Activated CD4-positive, CD25-positive, alpha-beta regulatory T cell treated with anti-CD3 and anti-CD28 coated beads, Interleukin-2, amount 50 U/mL, for 72 hours (primary cell): ENCODE results near the gene DSPP.
A peak's percentile ranks its signal among the peaks of the same experiment; 100 is the strongest.
"Not testable (repeated sequence)": the region's sequence is repeated elsewhere in the genome, so short reads cannot be mapped to it uniquely, and the experiment has no call there.

Experiments used
- DNase-seq: peaks from one replicate; pipeline ENCODE4 v3.0.0; 2021

The DSPP gene

GRCh38 chr4:87608229-87608628 is at the start of gene DSPP:
Gene DSPP (plus strand): TSS chr4:87608529. CDS start chr4:87610909, 2,380 bp downstream.
- DNase-seq = no peak

DNA sequence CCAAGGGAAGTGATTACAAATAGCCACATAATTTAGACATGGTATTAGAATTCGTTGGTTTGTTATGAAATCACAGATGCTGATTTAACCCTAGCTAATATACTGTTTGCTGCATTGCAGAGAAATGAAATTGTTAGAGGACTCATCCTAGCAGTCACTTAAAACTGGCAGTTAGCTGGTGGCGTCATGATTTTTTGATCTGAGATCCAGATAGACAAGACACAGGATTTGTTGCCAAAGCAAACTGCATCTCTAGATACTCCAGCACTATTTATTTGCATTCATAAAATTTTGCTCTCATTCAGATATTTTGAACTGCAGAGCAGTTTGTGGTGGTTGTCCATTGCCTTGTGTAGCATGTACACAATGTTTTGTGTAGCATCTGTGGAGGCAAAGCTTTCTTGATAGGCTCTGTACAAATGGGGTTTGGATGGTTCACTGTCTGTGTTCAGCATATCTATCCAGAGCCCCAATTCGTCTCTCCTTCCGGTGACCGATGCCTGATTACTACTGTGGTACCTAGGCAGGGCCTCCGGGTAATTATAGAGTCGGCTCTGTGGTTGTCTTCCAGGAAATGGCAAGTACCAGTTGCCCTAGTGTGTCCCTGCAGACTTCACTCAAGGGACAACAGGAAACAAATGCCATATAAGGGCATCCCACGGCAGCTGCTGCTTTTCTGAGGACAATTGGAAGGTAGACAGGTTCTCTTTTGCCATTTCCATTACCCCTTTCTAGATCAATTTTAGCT is 49.1 kb upstream of the DSPP start:
- peak; percentile 35 for DNase-seq

GRCh38 chr4:87560802-87561201 is 47.5 kb upstream of the DSPP start:
- DNase-seq = no peak

GRCh38 chr4:87565746-87566145 is 42.6 kb upstream of the DSPP start:
- no peak for DNase-seq

DNA sequence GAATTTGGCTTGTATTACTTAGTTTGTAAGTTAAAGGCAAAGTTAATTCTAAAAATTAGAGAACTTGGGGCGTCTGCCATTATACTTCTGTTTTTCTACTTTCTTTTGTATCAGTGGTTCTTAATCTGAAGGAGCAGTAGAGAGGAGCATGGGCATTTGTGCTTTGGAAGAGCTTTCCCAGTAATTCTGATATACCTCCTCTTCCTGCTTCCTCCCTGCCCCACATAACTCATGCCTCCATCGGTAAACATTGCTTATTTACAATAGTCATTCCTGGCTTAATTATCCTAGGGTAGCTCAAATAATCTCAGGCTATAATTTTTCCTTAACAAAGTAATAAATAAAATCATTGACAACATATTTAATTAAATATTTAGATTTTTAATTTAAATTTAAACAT is 42.1 kb upstream of the DSPP start:
- DNase-seq = no peak

DNA sequence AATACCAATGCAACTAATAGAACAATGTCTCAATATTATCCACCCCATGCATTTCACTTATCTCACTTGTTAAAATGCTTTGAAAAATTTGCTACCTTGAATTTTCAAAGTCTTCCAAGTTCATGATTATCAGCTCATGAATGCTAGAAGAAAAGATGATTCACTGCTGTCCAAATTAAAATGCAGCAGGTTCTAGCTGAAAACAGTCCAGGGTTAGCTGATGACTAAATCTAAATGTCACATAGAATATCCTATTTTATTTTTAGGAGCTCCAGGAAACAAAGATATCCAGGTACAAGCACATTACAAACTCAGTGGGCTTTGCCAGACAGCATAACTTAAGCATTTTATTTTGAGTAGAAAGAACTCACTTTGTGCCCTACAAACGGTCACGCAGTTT is 41.1 kb upstream of the DSPP start:
- DNase-seq = no peak

DNA sequence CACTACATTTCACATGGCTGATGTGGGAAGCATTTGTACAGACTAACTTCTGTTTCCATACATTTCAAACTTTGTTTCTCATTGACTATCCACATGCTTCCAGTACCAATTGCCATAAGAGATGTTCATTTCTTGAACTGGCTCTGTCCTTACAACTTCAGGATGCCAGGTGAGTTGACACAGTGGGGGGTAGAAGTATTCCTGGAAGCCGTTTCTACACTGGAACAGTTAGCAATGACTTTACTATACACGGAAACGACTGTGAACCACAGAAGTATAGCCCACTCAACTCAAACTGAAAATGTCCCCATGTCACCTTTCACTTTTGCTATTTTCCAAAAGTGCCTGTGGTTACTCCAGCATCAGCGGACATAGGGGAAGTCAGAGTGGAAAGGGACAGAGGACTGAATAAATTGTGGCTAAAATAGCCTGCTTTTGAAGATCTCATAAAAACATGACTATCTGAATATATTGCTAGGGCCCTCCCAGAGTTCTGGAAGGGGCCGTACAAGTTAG is 38.0 kb upstream of the DSPP start:
- no peak for DNase-seq

GRCh38 chr4:87574376-87574775 is 34.0 kb upstream of the DSPP start:
- DNase-seq = not testable (repeated sequence)

DNA sequence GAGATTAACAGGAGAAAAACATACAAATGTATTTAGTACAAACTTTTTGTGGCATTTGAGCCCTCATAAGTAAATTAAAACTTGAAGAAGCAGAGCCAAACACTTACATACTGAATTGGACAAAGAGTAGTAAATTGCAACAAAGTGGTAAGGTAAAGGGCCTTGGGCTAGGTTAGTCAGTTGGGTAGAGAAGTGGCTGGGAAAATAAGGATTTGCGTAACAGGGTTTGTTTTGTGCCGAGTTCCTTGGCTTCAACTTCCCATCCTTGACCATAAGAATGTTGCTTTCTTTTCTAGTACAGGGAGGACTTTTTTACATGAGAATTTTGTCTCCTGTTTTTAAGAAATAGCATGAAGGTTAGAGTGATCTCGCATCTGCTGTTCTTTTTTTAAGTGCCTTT is 33.3 kb upstream of the DSPP start:
- no peak for DNase-seq

- no peak for DNase-seq
Observed at GRCh38 chr4:87575408-87575807, 32.9 kb upstream of the DSPP start.

- no peak for DNase-seq
Observed at GRCh38 chr4:87575983-87576382, 32.3 kb upstream of the DSPP start.

GRCh38 chr4:87579478-87579877 is 28.9 kb upstream of the DSPP start:
- no peak for DNase-seq

DNA sequence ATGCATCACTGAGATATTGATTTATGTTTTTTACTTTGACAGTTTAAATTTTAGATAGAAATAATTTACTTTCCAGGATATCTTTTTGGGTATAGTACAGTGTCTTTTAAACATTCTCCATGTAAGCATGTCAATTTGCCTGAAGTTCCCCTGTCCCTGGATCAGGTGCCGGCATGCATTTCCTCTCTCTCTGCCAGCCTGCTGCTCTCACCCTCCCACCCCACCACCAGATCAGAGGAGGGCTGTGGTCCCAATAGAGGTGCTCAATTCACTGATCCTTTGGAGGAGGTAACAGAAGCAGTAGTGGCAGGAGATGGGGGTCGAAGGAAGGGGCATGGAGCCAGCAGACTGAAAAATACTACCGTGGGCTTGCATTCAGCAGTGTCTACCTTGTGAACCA is 28.3 kb upstream of the DSPP start:
- no peak for DNase-seq

DNA sequence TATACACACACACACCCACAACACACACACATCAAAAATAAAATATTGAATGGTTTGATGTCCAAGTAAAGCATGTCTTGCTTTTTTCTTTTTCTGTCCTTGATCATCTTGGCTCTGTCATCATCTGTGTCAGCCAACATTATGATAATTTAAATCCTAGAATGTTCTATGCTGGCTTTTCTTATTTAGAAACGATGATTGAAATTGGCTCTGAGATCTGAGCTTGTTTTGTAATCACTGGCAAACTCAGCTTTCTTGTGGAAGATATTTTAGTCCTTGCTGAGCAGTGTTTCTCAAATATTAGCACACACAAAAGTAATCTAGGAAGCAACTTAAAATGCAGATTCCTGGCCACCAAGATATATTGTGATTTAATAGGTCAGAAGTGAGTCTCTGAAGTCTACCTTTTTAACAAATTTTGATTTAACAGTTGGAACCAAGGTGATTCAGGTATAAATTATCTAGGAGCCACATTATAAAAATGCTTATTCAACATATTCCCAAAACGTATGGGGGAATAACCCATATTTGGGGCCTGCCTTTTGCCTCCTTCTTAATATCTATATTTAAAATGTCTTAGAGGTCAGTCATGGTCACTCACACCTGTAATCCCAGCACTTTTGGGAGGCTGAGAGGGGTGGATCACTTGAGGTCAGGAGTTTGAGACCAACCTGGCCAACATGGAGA is 24.0 kb upstream of the DSPP start:
- DNase-seq = no peak

DNA sequence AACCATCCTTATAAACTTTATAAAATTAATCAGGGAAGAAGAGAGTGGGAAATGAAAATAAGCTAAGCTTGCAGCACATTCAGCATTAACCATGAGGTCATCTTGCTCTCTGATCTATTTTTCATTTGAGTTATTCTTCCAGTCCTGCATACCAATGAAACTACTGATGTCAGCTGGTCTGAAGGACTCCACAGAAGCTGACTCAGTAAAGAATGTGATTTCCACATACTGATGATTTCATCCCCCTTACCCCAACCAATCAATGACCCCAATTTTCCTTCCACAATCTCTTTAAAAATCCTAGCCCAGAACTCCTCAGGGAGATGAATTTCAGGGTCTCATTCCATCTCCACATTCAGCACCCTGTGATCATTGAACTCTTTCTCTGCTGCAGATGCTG is 18.8 kb upstream of the DSPP start:
- no peak for DNase-seq

GRCh38 chr4:87592124-87592523 is 16.2 kb upstream of the DSPP start:
- DNase-seq = no peak

GRCh38 chr4:87601361-87601760 is 7.0 kb upstream of the DSPP start:
- no peak for DNase-seq

DNA sequence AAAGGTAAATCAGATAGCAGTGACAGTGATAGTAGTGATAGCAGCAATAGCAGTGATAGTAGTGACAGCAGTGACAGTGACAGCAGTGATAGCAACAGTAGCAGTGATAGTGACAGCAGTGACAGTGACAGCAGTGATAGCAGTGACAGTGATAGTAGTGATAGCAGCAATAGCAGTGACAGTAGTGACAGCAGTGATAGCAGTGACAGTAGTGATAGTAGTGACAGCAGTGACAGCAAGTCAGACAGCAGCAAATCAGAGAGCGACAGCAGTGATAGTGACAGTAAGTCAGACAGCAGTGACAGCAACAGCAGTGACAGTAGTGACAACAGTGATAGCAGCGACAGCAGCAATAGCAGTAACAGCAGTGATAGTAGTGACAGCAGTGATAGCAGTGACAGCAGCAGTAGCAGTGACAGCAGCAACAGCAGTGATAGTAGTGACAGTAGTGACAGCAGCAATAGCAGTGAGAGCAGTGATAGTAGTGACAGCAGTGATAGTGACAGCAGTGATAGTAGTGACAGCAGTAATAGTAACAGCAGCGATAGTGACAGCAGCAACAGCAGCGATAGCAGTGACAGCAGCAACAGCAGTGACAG is 6.1 kb downstream of the DSPP start:
- DNase-seq = no peak

DNA sequence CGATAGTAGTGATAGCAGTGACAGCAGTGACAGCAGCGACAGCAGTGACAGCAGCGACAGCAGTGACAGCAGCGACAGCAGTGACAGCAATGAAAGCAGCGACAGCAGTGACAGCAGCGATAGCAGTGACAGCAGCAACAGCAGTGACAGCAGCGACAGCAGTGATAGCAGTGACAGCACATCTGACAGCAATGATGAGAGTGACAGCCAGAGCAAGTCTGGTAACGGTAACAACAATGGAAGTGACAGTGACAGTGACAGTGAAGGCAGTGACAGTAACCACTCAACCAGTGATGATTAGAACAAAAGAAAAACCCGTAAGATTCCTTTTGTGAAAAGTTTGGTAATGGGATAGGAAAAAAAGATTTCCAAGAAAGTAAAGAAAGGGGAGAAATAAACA is 7.9 kb downstream of the DSPP start:
- DNase-seq = no peak

GRCh38 chr4:87620086-87620485 is 11.8 kb downstream of the DSPP start:
- no peak for DNase-seq

DNA sequence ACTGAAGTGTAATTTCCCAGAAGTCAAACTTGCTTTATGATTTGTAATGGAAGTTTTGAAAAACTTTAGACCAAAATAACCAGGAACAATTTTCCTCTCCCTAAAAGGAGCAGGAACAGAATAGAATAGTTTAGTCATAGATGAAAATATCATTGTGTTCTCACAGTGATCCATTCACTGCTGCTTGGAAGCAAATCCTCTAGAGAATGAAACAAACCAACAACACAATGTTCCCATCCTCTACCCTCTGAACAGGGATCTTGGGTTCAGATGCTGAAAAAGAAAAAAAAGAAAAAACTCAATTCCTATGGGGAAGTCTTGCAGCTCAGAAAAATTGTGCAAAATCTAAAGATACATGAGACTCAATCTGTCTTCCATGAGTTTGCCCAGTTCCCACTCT is 12.2 kb downstream of the DSPP start:
- DNase-seq = no peak

DNA sequence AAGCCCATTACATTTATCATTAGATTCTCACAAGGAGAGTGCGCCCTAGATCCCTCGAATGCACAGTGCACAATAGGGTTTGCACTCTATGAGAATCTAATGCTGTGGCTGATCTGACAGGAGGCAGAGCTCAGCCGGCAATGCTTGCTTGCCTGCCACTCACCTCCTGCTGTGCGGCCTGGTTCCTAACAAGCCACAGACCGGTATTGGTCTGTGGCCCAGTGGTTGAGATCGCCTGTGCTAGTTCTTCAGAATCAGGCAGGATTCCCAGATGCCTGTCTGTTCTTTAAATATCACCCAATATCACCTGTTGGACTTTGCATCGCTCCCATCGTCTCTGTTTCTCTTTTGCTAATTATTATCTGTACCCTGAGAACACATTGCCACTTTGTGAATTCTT is 14.0 kb downstream of the DSPP start:
- DNase-seq = no peak

GRCh38 chr4:87624698-87625097 is 16.4 kb downstream of the DSPP start:
- no peak for DNase-seq

DNA sequence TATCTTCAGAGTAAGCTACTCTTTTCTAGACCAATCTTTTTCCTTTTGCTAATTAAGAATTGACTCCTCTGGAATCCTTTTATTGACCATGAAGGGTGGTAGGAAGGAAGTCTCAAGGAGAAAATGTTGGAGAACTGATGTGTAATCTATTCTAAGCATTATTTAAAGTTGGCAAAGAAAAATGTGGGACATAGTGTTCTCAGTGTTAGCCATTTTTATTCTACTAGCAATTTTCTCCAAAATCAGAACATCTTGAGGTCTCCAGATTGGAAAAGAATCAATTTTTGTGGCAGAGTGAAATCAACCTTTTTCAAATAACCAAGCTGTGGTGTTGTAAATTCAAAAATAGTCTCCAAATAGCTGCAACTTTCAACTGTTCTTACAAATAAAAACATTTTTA is 23.3 kb downstream of the DSPP start:
- DNase-seq = no peak
